GM12878 (cell line): ENCODE results near the gene MYO7B. TPM values are rescaled to one million over a fixed set of nuclear protein-coding genes. Genes with fewer than 3 reads are reported as not detected.
A peak's percentile ranks its signal among the peaks of the same experiment; 100 is the strongest.

Source experiments
- ATF7 ChIP-seq: fragments of 450-650 bp; IDR thresholded peaks from 2 replicates; pipeline ENCODE4 v1.6.1; 2016; ENCODE audit warnings: low read depth, mild to moderate bottlenecking
- CHD1 ChIP-seq: IDR thresholded peaks from 2 replicates; pipeline ENCODE4 v1.6.1; 2012; ENCODE audit warnings: low read depth, low read length, improper control_type of control experiment
- CREB1 ChIP-seq: IDR thresholded peaks from 2 replicates; pipeline ENCODE4 v1.6.1; 2012; ENCODE audit warnings: low read depth, mild to moderate bottlenecking, inconsistent platforms
- DPF2 ChIP-seq: fragments of 450-650 bp; IDR thresholded peaks from 2 replicates; pipeline ENCODE4 v1.6.1; 2017; ENCODE audit warnings: mild to moderate bottlenecking
- EP300 ChIP-seq, 2 experiments: fragments of 150-350 bp in 1 of 2; IDR thresholded peaks; 2 replicates each; pipeline ENCODE4 v1.6.1; 2011 to 2012; ENCODE audit warnings: low read depth in 2 of 2, low read length in 2 of 2, borderline replicate concordance in 1 of 2, improper control_type of control experiment in 1 of 2, inconsistent platforms in 1 of 2; ENCODE audit not compliant: control insufficient read depth in 1 of 2
- IKZF1 ChIP-seq: fragments of 450-650 bp; conservative IDR thresholded peaks from 2 replicates; pipeline ENCODE4 v1.6.1; 2017; ENCODE audit warnings: antibody characterized with exemption, mild to moderate bottlenecking
- JUND ChIP-seq: IDR thresholded peaks from 2 replicates; pipeline ENCODE4 v1.6.1; 2012; ENCODE audit warnings: low read depth, mild to moderate bottlenecking, low read length, improper control_type of control experiment, moderate library complexity
- KDM1A ChIP-seq: fragments of 200-600 bp; sonication (generic); IDR thresholded peaks from 2 replicates; pipeline ENCODE4 v1.6.1; 2016; ENCODE audit warnings: borderline replicate concordance
- MYC ChIP-seq: IDR thresholded peaks from 2 replicates; pipeline ENCODE4 v1.6.1; 2011; ENCODE audit warnings: mild to moderate bottlenecking, low read length, moderate library complexity, inconsistent platforms; ENCODE audit not compliant: insufficient read depth, insufficient replicate concordance, insufficient read length, severe bottlenecking
- POU2F2 ChIP-seq: IDR thresholded peaks from 3 replicates; pipeline ENCODE4 v1.6.1; 2011; ENCODE audit warnings: low read depth, mild to moderate bottlenecking, low read length, borderline replicate concordance
- RELA ChIP-seq: fragments of 450-650 bp; IDR thresholded peaks from 2 replicates; pipeline ENCODE4 v1.8.0; 2014; ENCODE audit warnings: borderline replicate concordance; ENCODE audit not compliant: partially characterized antibody
- SMAD1 ChIP-seq: fragments of 450-650 bp; IDR thresholded peaks from 2 replicates; pipeline ENCODE4 v1.6.1; 2018; ENCODE audit warnings: mild to moderate bottlenecking, low read depth; ENCODE audit not compliant: partially characterized antibody
- TBL1XR1 ChIP-seq: IDR thresholded peaks from 2 replicates; pipeline ENCODE4 v1.6.1; 2012; ENCODE audit warnings: low read depth, low read length, improper control_type of control experiment
- TCF12 ChIP-seq: IDR thresholded peaks from 2 replicates; pipeline ENCODE4 v1.6.1; 2011; ENCODE audit warnings: low read depth, mild to moderate bottlenecking, low read length
- TCF3 ChIP-seq: IDR thresholded peaks from 2 replicates; pipeline ENCODE4 v1.6.1; 2012; ENCODE audit warnings: low read depth, mild to moderate bottlenecking, low read length, borderline replicate concordance; ENCODE audit not compliant: insufficient read depth
- USF1 ChIP-seq: IDR thresholded peaks from 2 replicates; pipeline ENCODE4 v1.6.1; 2011; ENCODE audit warnings: borderline replicate concordance, low read depth, mild to moderate bottlenecking, moderate library complexity, mixed read lengths, low read length; ENCODE audit not compliant: insufficient read depth; ENCODE audit errors: extremely low read length
- ZBTB40 ChIP-seq: fragments of 450-650 bp; IDR thresholded peaks from 2 replicates; pipeline ENCODE4 v1.6.1; 2016; ENCODE audit warnings: mild to moderate bottlenecking, moderate library complexity, borderline replicate concordance
- ZNF217 ChIP-seq: fragments of 450-650 bp; IDR thresholded peaks from 2 replicates; pipeline ENCODE4 v1.6.1; 2017; ENCODE audit warnings: antibody characterized with exemption, mild to moderate bottlenecking
- ZNF592 ChIP-seq: fragments of 450-650 bp; IDR thresholded peaks from 2 replicates; pipeline ENCODE4 v1.6.1; 2017; ENCODE audit warnings: mild to moderate bottlenecking, moderate library complexity
- polyA plus RNA-seq, 11 experiments: library from polyadenylated mRNA; depleted of rRNA in 4 of 11; unstranded in 6 of 11; stranded (reverse) in 5 of 11; fragments of >200 nt; fragmentation: Nextera tagmentation in 4 of 11; fragmentation: Illumina TruSeq in 1 of 11; extraction: Ambion mirVana in 4 of 11; extraction: Trizol in 1 of 11; gene quantifications; 1 replicate in 1 of 11; 2 replicates in 10 of 11; pipeline versions ENCODE4 v1.2.1 to v1.2.3, GENCODE V29; 2011 to 2016; ENCODE audit warnings: inconsistent platforms in 2 of 11, missing spikeins in 2 of 11, low read depth in 1 of 11
- total RNA-seq, 4 experiments: library from RNA; depleted of rRNA in 3 of 4; stranded (reverse); fragments of >200 nt in 3 of 4; fragmentation: Illumina TruSeq in 1 of 4; extraction: Trizol in 1 of 4; gene quantifications; 2 replicates each; pipeline versions ENCODE4 v1.2.1 to v1.2.3, GENCODE V29; 2013 to 2021

The MYO7B gene
- total and polyA plus RNA-seq, 10 of the 15 experiments (the other 5 are each of a cell fraction or from before 2014, with no cell fraction given), result 0.08 to 4.8 (median 1.2) TPM

DNA sequence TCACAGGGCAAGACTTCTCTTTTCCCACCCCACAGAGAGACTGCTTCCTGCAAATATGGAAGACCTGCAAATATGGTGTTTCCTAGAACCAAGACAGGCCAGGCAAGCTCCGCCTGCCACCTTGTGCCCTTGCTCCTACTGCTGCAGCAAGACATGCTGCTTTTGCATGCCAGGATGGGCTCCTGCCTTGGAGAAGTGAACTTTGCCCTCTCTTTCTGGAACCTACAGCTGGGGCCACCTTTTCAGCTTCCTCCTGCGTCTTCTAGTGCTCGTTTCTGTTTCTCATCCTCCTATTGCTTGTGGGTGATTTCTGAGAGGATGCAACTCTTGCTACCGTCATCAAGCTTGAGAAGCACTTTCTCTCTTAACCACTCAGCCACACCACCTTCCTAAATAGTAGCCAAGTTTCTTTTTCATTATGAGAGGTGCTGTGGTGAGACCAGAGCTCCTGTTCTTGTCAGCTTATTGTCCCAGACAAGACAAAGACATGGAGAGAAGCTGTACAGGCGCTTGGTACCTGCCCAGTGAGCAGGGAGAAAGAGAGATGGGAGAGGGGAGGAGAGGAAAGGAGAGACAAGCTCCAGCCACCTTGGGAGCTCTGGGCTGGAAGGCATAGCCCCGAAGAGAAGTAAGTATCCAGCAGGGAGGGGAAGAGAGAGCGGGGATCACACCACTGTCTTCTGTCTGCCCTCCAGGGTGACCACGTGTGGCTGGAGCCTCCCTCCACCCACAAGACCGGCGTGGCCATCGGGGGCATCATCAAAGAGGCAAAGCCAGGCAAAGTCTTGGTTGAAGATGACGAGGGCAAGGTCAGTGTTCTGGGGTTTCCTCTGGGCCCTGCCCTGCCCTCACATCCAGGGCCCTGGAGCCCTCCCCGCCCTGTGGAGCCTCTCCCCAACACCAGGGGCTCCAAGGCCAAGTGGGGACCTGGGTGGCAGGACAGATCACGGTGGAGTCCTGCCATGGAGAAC lies 28.3 kb downstream of the MYO7B start (continued):
- TF ChIP-seq USF1 (peak; percentile 50), ATF7 (peak; percentile 83), IKZF1 (peak; percentile 94), MYC (no peak), CREB1 (peak; percentile 87), TCF3 (peak; percentile 96), ZNF592 (peak; percentile 77; the same call in 1 of the 2 replicates), TCF12 (peak; percentile 90; the same call in 1 of the 2 replicates), ZNF217 (peak; percentile 74), ZBTB40 (no peak), RELA (peak; percentile 14), SMAD1 (peak; percentile 46), POU2F2 (peak; percentile 86; the same call in 2 of the 3 replicates), KDM1A (no peak), CHD1 (no peak), EP300 (IDR thresholded peaks at IDR 0.05; ENCODE audit: borderline replicate concordance in 1 of 2, control insufficient read depth in 1 of 2, low read depth in 2 of 2, low read length in 2 of 2) (peak; percentile 86 to 95), DPF2 (peak; percentile 81; the same call in 1 of the 2 replicates), TBL1XR1 (peak; percentile 95), JUND (peak; percentile 81; the same call in 1 of the 2 replicates)
